ENCODE data around the gene ARHGAP15. TPM values are rescaled to one million over a fixed set of nuclear protein-coding genes. Genes with fewer than 3 reads are reported as not detected.

ARHGAP15 gene
- total and polyA plus RNA-seq, 2 experiments from 2014 or later = not detected

- Histone ChIP-seq H3K4me1 (ENCODE audit: insufficient read depth) (no peaks in the 10 kb centered on the region), H3K36me3 (ENCODE audit: low read depth) (no peaks in the 10 kb centered on the region), H3K4me2 (ENCODE audit: unreplicated experiment) (peak overlapping the region; percentile 35), H3K27me3 (replicated peaks; ENCODE audit: insufficient read depth) (no peaks in the 10 kb centered on the region), H3K4me3 (no peak overlapping the region), H3K9me3 (ENCODE audit: low read depth) (no peaks in the 10 kb centered on the region), H3K9ac (no peak overlapping the region), H3F3A (ENCODE audit: insufficient read depth) (no peaks in the 10 kb centered on the region), H3K79me2 (ENCODE audit: insufficient read depth) (no peaks in the 10 kb centered on the region), H4K20me1 (ENCODE audit: insufficient read depth) (no peaks in the 10 kb centered on the region), H3K9me2 (ENCODE audit: insufficient read depth) (no peaks in the 10 kb centered on the region), H2AFZ (peak overlapping the region; percentile 63), H3K27ac (no peak overlapping the region)
- DNase-seq = peak; percentile 73
- in situ Hi-C loops (cut with MboI) = no loop called here
- 45 to 47% methylated on average over 6 of the region's 6 CpGs for WGBS, 2 experiments (ENCODE audit: low coverage in 1 of 2, low lambda C conversion rate in 2 of 2, missing lambda C conversion rate in 2 of 2)
- TF ChIP-seq EZH2phosphoT487 (IDR thresholded peaks at IDR 0.05; ENCODE audit: insufficient read depth, low read depth) (no peak), EZH2 (IDR thresholded peaks at IDR 0.05; ENCODE audit: insufficient read depth, poor library complexity, severe bottlenecking) (no peak)
These were observed 18.3 kb upstream of the ARHGAP15 start for GRCh38 chr2:143110758-143111428.

- in situ Hi-C loops (cut with MboI) = no loop called here
- Histone ChIP-seq H2AFZ (no peak overlapping the region), H3K27ac (no peak overlapping the region), H3K36me3 (ENCODE audit: low read depth) (no peaks in the 10 kb centered on the region), H3K9ac (no peak overlapping the region), H3K27me3 (replicated peaks; ENCODE audit: insufficient read depth) (peaks cover 9% of the 10 kb centered on the region; the same call in 1 of the 2 replicates), H3K79me2 (ENCODE audit: insufficient read depth) (no peaks in the 10 kb centered on the region), H3K4me2 (ENCODE audit: unreplicated experiment) (no peak overlapping the region), H3K4me3 (no peak overlapping the region), H4K20me1 (ENCODE audit: insufficient read depth) (no peaks in the 10 kb centered on the region), H3K9me2 (ENCODE audit: insufficient read depth) (no peaks in the 10 kb centered on the region), H3F3A (ENCODE audit: insufficient read depth) (no peaks in the 10 kb centered on the region), H3K9me3 (ENCODE audit: low read depth) (no peaks in the 10 kb centered on the region), H3K4me1 (ENCODE audit: insufficient read depth) (no peaks in the 10 kb centered on the region)
- TF ChIP-seq EZH2phosphoT487 (IDR thresholded peaks at IDR 0.05; ENCODE audit: insufficient read depth, low read depth) = no peak
- TF ChIP-seq EZH2 (IDR thresholded peaks at IDR 0.05; ENCODE audit: insufficient read depth, poor library complexity, severe bottlenecking) = no peak
- 82 to 92% methylated on average over 3 of the region's 3 CpGs for WGBS, 2 experiments (ENCODE audit: low coverage in 1 of 2, low lambda C conversion rate in 2 of 2, missing lambda C conversion rate in 2 of 2)
- DNase-seq = no peak
These were observed 12.0 kb upstream of the ARHGAP15 start for GRCh38 chr2:143117225-143117624.

DNA sequence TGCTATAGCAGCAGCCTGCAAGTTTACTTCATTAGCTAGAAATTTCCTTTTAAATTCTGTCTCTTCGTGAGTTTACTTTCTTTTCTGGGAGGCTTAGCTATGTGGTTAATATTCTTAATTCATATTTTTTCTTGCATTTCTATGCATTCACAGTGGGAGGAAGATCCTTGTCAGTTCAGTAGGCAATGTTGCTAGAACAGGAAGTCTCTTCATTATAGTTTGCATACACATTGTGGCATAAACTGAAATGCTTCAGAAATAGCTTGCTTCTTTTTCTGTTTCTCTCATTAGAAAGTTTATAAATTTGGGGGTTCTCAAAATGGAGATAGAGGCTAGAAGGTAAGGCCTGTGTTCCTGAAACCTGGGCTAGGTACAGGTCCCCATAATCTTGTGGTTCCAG, 8.1 kb upstream of the ARHGAP15 start:
- Histone ChIP-seq H2AFZ (no peak overlapping the region), H3K9ac (no peak overlapping the region), H3K79me2 (ENCODE audit: insufficient read depth) (no peaks in the 10 kb centered on the region), H3K27ac (no peak overlapping the region), H3F3A (ENCODE audit: insufficient read depth) (no peaks in the 10 kb centered on the region), H3K4me2 (ENCODE audit: unreplicated experiment) (no peak overlapping the region), H3K9me3 (ENCODE audit: low read depth) (no peaks in the 10 kb centered on the region), H4K20me1 (ENCODE audit: insufficient read depth) (no peaks in the 10 kb centered on the region), H3K9me2 (ENCODE audit: insufficient read depth) (no peaks in the 10 kb centered on the region), H3K4me3 (no peak overlapping the region), H3K36me3 (ENCODE audit: low read depth) (no peaks in the 10 kb centered on the region), H3K27me3 (replicated peaks; ENCODE audit: insufficient read depth) (peaks cover 14% of the 10 kb centered on the region; the same call in 1 of the 2 replicates), H3K4me1 (ENCODE audit: insufficient read depth) (no peaks in the 10 kb centered on the region)
- TF ChIP-seq EZH2phosphoT487 (IDR thresholded peaks at IDR 0.05; ENCODE audit: insufficient read depth, low read depth) (no peak), EZH2 (IDR thresholded peaks at IDR 0.05; ENCODE audit: insufficient read depth, poor library complexity, severe bottlenecking) (no peak)
- WGBS, 2 experiments (ENCODE audit: low coverage in 1 of 2, low lambda C conversion rate in 2 of 2, missing lambda C conversion rate in 2 of 2) = 0 to 6% methylated on average over 1 of the region's 1 CpG
- DNase-seq = no peak
- in situ Hi-C loops (cut with MboI) = no loop called here

- no peaks in the 10 kb centered on the region for H3K9me2 ChIP-seq (ENCODE audit: insufficient read depth)
- DNase-seq = no peak
- TF ChIP-seq EZH2phosphoT487 (IDR thresholded peaks at IDR 0.05; ENCODE audit: insufficient read depth, low read depth) (no peak), EZH2 (IDR thresholded peaks at IDR 0.05; ENCODE audit: insufficient read depth, poor library complexity, severe bottlenecking) (no peak)
- H3K79me2 ChIP-seq (ENCODE audit: insufficient read depth) = no peaks in the 10 kb centered on the region
- no peak overlapping the region for H3K9ac ChIP-seq
- H3F3A ChIP-seq (ENCODE audit: insufficient read depth) = no peaks in the 10 kb centered on the region
- no peak overlapping the region for H3K4me3 ChIP-seq
- H2AFZ ChIP-seq = no peak overlapping the region
- H3K4me2 ChIP-seq (ENCODE audit: unreplicated experiment) = no peak overlapping the region
- no peaks in the 10 kb centered on the region for H3K4me1 ChIP-seq (ENCODE audit: insufficient read depth)
- in situ Hi-C loops (cut with MboI) = no loop called here
- WGBS, 2 experiments (ENCODE audit: low coverage in 1 of 2, low lambda C conversion rate in 2 of 2, missing lambda C conversion rate in 2 of 2) = 77 to 82% methylated on average over 2 of the region's 2 CpGs
- no peaks in the 10 kb centered on the region for H4K20me1 ChIP-seq (ENCODE audit: insufficient read depth)
- no peaks in the 10 kb centered on the region for H3K9me3 ChIP-seq (ENCODE audit: low read depth)
- no peak overlapping the region for H3K27ac ChIP-seq
- peaks cover 14% of the 10 kb centered on the region; the same call in 1 of the 2 replicates for H3K27me3 ChIP-seq (replicated peaks; ENCODE audit: insufficient read depth)
- no peaks in the 10 kb centered on the region for H3K36me3 ChIP-seq (ENCODE audit: low read depth)
These were observed 7.3 kb upstream of the ARHGAP15 start for GRCh38 chr2:143121957-143122356.
